ENCODE measurements around the gene PRPSAP1. TPM values are rescaled to one million over a fixed set of nuclear protein-coding genes. Genes with fewer than 3 reads are reported as not detected.

PRPSAP1 gene
- total RNA-seq, 2 experiments from 2014 or later = 10.8 to 12.1 TPM

DNA sequence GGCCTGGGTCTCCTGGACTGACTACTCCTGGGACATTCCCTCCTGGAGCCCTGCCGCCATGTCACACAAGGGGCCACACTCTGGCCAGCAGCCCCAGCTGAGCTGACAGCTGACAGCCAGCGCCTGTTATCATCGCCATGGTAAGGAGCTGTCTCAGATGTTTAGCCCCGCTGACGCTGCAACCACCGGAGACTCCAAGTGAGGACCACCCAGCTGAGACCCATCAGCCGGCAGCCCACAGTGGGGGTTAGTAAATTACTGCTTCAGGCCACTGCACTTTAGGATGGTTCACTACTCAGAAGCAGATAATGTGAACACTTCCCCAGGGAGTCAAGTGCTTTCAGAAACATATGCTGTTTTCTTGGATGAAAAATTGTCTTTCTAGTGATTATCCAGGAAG, 16.1 kb upstream of the PRPSAP1 start:
- Mint-ChIP-seq H3K36me3 (ENCODE audit: low read depth) (no peaks in the 10 kb centered on the region), H3K4me1 (ENCODE audit: low read depth) (no peaks in the 10 kb centered on the region), H3K27me3 (no peaks in the 10 kb centered on the region), H3K4me3 (no peak overlapping the region), H3K9me3 (no peaks in the 10 kb centered on the region), H3K27ac (no peak overlapping the region)
- ChIA-PET CTCF (interaction anchor here (1.2 to 2.3 kb wide), 2 partner anchors 15 to 28 kb away, joined by 6 to 11 read pairs; partner anchors contain the start of gene SPHK1), POLR2A (interaction anchor here (1.2 kb wide), 1 partner anchor 16 kb away, joined by 3 read pairs; the partner anchor contains the start of gene PRPSAP1)
- intact Hi-C loops (cut with DNase I, micrococcal nuclease) = no loop called here
- Histone ChIP-seq H3K36me3 (ENCODE audit: insufficient read depth, low read length) (no peaks in the 10 kb centered on the region), H3K27ac (ENCODE audit: low read depth in 1 of 2, low read length in 2 of 2) (no peak overlapping the region), H3K9me3 (ENCODE audit: control insufficient read depth in 1 of 2, insufficient read depth in 1 of 2, low read length in 2 of 2) (no peaks in the 10 kb centered on the region), H3K4me1 (ENCODE audit: insufficient read depth, low read length) (no peaks in the 10 kb centered on the region), H3K27me3 (ENCODE audit: control insufficient read depth in 1 of 2, insufficient read depth in 2 of 2, low read length in 2 of 2) (no peaks in the 10 kb centered on the region), H3K4me3 (ENCODE audit: low read length) (no peak overlapping the region)
- ATAC-seq (ENCODE audit: poor library complexity) (no peak), DNase-seq (no peak)
- TF ChIP-seq, protein P1, sequence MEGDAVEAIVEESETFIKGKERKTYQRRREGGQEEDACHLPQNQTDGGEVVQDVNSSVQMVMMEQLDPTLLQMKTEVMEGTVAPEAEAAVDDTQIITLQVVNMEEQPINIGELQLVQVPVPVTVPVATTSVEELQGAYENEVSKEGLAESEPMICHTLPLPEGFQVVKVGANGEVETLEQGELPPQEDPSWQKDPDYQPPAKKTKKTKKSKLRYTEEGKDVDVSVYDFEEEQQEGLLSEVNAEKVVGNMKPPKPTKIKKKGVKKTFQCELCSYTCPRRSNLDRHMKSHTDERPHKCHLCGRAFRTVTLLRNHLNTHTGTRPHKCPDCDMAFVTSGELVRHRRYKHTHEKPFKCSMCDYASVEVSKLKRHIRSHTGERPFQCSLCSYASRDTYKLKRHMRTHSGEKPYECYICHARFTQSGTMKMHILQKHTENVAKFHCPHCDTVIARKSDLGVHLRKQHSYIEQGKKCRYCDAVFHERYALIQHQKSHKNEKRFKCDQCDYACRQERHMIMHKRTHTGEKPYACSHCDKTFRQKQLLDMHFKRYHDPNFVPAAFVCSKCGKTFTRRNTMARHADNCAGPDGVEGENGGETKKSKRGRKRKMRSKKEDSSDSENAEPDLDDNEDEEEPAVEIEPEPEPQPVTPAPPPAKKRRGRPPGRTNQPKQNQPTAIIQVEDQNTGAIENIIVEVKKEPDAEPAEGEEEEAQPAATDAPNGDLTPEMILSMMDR (IDR thresholded peaks at IDR 0.05) = no peak

DNA sequence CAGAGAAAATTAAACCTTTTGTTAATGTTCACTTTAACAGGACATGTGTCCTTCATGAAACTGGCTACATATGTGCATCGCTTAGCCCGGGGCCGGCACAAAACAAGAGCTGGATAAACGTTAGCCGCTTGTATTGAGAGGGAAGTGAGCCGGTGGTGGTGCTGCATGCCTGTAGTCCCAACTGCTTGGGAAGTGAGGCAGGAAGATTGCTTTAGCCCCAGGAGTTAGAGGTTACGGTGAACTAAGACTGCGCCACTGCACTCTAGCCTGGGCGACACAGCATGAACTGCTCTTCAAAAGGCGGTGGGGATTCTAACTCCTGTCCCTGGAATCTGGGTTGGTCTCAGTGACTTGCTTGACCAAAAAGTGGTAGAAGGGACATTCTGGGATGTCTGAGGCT, 15.7 kb upstream of the PRPSAP1 start:
- Mint-ChIP-seq H3K27me3 (no peaks in the 10 kb centered on the region), H3K4me1 (ENCODE audit: low read depth) (no peaks in the 10 kb centered on the region), H3K9me3 (no peaks in the 10 kb centered on the region), H3K4me3 (no peak overlapping the region), H3K36me3 (ENCODE audit: low read depth) (no peaks in the 10 kb centered on the region), H3K27ac (no peak overlapping the region)
- ChIA-PET CTCF (interaction anchor here (2.3 kb wide), 1 partner anchor 16 kb away, joined by 11 read pairs; the partner anchor contains the start of gene SPHK1), POLR2A (interaction anchor here (1.2 kb wide), 1 partner anchor 16 kb away, joined by 3 read pairs; the partner anchor contains the start of gene PRPSAP1)
- H3K4me3 ChIP-seq (ENCODE audit: low read length) = no peak overlapping the region
- no peaks in the 10 kb centered on the region for H3K27me3 ChIP-seq (ENCODE audit: control insufficient read depth in 1 of 2, insufficient read depth in 2 of 2, low read length in 2 of 2)
- TF ChIP-seq, protein P1 (IDR thresholded peaks at IDR 0.05) = no peak
- no peaks in the 10 kb centered on the region for H3K4me1 ChIP-seq (ENCODE audit: insufficient read depth, low read length)
- no peaks in the 10 kb centered on the region for H3K36me3 ChIP-seq (ENCODE audit: insufficient read depth, low read length)
- intact Hi-C loops (cut with DNase I, micrococcal nuclease) = no loop called here
- H3K27ac ChIP-seq (ENCODE audit: low read depth in 1 of 2, low read length in 2 of 2) = no peak overlapping the region
- ATAC-seq (ENCODE audit: poor library complexity) (no peak), DNase-seq (no peak)
- no peaks in the 10 kb centered on the region for H3K9me3 ChIP-seq (ENCODE audit: control insufficient read depth in 1 of 2, insufficient read depth in 1 of 2, low read length in 2 of 2)

DNA sequence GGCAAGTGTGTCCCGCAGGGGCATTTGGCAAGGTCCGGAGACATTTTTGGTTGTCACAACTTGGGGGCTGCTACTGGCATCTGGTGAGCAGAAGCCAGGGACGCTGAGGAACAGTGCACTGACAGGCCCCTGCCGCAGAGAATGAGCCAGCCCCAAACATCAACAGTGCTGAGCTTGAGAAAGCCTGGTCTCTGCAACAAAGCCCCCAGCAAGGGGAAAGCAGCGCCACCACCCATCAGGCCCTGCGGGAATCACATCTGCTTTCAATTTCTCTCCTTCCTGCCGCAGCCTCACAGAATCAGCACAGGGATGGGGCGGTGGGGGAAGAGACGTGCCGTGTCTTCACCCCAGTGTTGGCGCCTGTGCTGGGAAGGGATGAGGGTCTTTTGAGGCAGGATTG, 14.8 kb upstream of the PRPSAP1 start:
- intact Hi-C loops (cut with DNase I, micrococcal nuclease) = no loop called here

More for the DNA sequence above, 14.8 kb upstream of the PRPSAP1 start:
- no peaks in the 10 kb centered on the region for H3K36me3 ChIP-seq (ENCODE audit: insufficient read depth, low read length)
- Mint-ChIP-seq H3K9me3 (no peaks in the 10 kb centered on the region), H3K27me3 (no peaks in the 10 kb centered on the region), H3K36me3 (ENCODE audit: low read depth) (no peaks in the 10 kb centered on the region), H3K4me3 (no peak overlapping the region), H3K4me1 (ENCODE audit: low read depth) (no peaks in the 10 kb centered on the region), H3K27ac (no peak overlapping the region)
- CTCF ChIA-PET = interaction anchor here (2.3 kb wide), 1 partner anchor 17 kb away, joined by 11 read pairs; the partner anchor contains the start of gene SPHK1
- no peaks in the 10 kb centered on the region for H3K27me3 ChIP-seq (ENCODE audit: control insufficient read depth in 1 of 2, insufficient read depth in 2 of 2, low read length in 2 of 2)
- H3K4me1 ChIP-seq (ENCODE audit: insufficient read depth, low read length) = no peaks in the 10 kb centered on the region
- ATAC-seq (ENCODE audit: poor library complexity) (no peak), DNase-seq (no peak)
- TF ChIP-seq, protein P1 (IDR thresholded peaks at IDR 0.05) = no peak
- H3K9me3 ChIP-seq (ENCODE audit: control insufficient read depth in 1 of 2, insufficient read depth in 1 of 2, low read length in 2 of 2) = no peaks in the 10 kb centered on the region
- H3K4me3 ChIP-seq (ENCODE audit: low read length) = no peak overlapping the region
- POLR2A ChIA-PET = no interaction called here
- H3K27ac ChIP-seq (ENCODE audit: low read depth in 1 of 2, low read length in 2 of 2) = no peak overlapping the region
